Renal cortical epithelial cell (primary cell): ENCODE results near the gene PDGFD. TPM values are rescaled to one million over a fixed set of nuclear protein-coding genes. Genes with fewer than 3 reads are reported as not detected.

Experiments used
- DNase-seq: peaks from one replicate; pipeline ENCODE4 v3.0.0-alpha.2; 2011; ENCODE audit warnings: low read depth
- total RNA-seq: library from RNA; depleted of rRNA; stranded (reverse); fragments of >200 nt; gene quantifications from 2 replicates; pipeline ENCODE4 v1.2.3, GENCODE V29; 2014

The PDGFD gene
- total RNA-seq, 1 donor from 2014 or later = 8.7 TPM

DNA sequence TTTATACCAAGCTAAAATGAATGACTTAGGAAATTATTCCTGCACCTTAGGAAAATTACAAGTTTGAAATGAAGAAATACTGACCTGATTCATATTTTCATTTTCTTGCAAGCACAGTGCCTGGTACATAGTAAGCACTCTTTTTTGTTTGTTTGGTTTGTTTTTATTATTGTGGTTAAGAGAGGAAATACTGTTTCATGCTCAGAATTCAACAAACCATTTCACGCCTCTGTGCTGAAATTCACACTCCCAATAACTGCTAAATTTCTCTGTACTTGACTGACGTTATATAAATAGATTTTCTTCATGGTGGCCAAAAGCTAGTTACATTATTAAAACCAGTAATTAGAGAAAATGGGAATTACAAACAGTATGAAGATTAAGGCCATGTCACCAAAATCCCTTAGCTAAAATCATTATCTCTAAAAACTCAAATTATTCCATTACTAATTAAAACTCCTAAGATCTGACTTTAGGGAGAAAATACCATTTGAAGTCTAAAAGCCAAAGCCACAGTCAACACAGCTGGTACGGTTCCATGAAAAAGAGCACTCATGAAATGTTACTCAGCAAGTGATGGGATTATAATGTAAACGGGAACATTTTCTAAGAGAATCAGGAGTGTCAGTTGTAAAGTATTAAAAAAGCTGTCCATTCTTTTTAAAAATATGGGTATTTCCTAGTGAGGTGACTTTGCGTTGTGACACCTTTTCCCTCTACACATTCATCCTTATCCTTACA, 205.3 kb downstream of the PDGFD start:
- no peak for DNase-seq

DNA sequence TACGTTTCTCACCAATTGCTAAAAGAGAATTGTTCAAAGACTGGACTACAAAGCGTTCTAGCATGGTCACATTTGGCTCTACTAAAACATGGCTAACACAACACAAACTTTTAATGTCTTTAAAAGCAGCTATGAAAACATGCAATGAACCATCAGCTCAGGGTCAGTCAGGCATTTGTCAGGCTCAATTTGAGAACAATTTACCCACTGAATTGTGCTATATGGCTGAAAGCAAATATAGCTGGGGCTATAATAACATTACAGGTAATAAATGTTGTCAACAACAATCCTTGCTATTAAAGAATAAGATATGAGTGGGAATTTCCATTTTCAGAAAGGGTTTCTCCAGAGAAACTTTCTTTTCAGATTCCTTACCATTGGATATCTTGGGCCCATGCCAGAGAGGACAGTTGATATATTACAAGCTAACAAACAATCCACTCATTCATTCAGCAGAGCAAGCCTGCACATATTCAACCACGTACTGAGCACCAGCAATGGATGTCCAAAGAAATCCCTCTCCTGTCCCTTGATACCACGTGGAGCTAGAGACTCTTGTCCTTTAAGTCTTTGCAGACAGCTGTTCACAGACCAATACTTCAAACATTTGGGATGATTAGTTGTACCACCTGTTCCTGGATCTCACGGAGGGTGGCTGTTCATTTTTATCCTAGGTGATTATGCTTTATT, 210.0 kb downstream of the PDGFD start:
- peak; percentile 15 for DNase-seq

DNA sequence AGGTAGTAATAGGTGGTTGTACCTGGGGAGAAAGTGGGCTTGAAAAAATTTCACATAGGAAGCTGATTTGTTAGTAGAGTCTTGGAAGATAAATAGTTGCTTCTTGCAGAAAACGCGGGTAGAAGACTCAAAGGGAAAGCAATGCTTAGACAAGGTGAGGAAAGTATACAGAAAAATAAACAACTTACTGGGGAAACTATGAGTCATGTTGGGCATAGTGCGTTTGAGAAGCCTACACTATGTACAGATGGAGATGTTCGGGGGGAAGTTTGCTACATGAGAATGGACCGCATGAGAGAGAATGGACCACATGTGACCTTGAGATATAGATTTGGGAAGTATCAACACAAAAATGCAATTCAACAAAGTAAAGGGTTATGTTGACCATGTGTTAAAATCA, 214.2 kb downstream of the PDGFD start:
- no peak for DNase-seq

DNA sequence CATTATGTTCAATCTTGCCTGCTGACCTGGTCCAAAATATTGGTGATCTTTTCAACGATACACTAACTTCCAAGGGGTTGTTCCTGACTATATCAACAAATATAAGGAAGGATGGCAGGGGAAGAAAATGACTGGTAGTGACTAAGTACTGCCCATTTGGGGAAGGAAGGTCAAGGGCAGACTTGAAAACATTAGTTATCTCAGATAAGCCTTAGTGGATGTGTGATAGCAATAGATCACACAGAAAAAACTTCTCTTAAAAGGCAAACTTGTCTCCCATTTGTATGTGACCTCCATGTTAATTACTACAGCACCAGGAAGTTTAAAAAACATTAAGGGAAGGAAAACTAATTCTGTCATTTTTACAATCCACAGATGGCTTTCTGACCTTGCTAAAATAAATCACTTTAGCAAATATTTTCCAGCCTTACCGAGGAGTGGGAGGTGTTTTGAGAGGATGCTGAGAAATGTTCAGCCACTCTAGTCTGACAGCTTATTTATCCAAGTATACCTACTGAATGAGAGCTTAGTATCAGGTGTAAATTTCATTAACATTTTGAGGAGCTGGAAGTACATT, 215.7 kb downstream of the PDGFD start:
- DNase-seq = no peak

DNA sequence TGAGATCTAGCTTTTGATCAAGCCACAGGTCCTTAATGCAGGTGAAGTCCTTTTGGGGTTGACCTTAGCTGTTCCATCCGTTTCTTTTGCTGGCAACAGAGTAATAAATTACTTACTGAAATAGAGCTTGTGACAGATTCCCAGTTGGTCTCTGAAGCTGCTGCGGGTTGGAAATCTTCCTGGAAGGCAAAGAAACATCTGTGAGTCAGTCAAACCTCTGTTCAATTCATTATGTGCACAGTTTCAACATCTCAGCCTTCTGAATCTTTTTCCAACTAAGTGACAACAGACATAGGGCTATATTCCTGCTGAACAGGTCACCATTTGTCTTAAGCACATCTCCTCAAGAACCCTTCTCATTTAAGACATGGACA, 216.4 kb downstream of the PDGFD start:
- peak; percentile 63 for DNase-seq

DNA sequence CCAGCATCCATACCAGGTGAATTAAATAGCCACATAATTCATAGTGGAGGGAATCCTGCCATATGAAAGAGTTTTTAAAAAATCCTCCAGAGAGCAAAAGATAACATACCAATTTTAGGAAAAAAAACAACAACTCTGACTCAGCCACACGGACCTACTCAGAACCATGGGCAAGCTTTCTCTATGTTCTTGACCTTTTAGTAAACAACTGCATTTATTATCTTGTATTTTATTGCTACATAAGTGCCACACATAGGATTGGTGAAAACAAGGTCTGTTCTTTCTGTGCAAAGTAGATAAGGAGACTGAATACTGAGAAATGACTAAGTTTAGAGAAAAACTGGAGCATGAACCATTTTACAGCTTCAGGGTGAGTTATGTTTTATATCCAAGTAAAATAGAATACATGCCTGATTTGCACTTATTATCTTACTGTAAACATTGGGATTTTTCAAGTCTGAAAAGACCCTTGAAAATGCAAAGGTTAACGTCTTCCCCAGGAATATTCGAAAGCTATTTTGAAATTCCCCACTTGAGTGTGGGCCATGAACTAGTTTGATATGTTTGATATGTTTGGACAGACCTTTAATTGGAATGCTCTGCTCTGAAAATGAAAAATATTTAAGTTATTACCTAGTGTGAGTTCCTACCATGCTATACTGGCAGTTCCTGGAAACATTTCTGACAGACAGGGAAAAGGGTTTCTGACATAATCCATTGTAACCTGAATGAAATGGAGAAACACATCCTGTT, 217.0 kb downstream of the PDGFD start:
- no peak for DNase-seq

DNA sequence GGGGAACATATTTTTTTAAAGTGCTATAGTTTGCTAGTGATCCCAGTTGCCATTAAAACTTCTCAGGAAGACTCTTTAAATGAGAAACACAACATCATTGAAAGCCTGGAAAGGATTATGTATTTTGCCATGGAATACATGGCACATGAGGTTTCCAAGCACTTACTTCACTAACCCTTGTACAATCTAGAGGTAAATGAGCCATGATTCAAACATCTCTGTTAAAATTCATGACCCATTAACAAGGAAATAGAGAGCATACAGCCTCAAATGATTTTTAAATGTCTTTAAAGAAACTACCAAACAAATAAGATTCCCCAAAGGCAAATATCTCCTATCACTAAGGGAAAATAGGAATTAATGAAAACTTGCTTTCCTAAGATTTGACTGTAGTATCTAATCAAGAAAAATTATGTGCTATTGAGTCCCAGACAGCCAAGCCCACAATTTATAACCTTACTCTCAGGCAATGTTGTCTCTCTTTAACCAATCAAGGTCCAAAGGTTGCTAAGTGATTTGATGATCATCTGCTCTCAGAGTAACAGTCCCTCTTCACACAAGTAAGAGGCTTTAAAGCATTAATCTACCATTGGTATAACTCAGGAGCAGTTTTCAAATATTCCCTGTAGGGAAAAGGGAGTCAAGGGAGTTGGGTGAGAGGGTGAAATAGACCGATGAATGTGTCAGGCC, 219.6 kb downstream of the PDGFD start:
- peak; percentile 81 for DNase-seq

DNA sequence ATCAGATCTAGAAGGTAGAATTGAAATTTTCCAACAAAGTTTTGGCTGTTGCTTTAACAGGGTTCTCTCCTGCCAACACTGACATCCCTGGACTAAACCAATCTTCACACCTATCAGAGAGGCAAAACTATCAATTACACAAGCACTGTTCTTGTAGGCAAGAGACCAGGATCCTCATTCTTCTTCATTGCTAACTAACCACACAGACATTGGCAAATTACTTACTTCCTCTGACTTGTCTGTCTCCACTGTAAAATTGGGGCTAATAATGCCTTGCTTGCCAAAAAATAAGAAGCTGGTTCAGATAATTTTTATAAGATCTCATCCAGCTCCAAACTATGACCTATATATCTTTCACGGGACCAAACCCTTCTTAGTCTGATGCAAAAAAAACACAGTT, 221.3 kb downstream of the PDGFD start:
- DNase-seq = no peak

DNA sequence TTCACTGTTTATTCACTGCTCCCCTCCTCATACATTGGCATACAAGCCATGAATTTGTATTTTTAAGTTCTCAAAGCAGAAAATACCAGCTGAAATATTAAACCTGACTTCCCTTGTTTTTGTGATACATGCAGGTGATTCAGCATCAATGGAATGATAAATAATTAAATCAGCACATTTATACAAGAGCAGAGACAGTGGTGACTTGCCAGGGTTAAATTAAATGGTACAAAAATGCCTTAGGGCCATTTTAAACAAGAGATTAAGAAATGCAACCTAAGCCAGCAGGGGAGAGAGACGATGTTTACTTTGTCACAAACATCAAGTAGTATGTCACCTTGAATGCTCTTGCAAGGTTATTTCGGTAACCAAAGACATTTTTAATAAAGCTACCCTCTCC, 223.4 kb downstream of the PDGFD start:
- peak; percentile 81 for DNase-seq

DNA sequence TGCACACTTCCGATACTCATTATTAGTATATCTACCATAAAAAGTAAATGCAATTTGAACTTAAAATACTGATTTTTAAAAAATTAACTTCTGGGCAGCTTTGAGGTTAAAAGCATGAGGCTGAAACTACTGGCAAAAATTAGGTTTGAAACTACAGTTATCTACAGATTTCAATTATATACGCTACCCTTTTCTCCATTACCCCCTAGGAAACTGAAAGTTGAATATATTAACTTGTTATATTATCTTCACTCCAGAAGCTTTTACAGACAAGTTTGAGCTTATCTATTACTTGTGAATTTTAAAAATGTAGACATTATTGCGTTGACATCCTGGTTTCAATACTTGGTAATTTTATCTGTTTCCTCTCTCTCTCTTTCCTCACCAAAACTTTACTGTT, 224.3 kb downstream of the PDGFD start:
- no peak for DNase-seq

DNA sequence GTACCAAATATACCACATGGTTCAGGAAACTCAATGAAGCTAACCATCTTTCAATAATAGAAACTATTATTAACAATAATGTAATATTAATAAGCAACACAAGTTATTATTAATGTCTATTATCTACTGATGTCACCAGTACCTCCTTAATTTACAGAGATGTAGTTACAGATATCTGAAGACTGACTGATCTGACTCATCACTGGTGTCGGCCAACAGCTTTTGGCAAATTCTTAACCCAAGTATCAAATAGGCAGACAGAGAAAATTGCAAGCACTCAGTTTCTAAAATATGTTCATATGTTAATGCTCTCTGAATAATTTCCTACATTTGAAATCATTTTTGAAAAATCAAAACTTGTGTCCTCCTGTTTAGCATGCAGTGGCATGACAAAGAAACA, 227.9 kb downstream of the PDGFD start:
- no peak for DNase-seq

DNA sequence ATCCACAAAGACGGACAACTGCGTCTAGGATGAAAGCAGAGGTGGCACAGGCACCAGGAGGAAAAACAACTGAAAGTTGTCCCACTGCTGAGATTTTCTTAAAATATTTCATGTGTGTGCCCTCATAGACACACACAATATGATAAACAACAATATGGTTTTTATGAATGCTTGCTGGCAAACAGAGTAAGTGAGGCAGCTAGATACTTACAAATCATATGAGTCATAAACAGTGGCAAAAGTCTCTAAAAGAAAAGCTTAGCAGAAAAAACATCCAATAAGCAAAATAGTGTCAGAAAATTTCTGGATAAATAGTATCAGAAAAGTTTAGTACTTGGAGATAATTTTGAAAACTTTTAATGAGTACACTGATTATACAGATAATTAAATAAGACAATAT, 228.7 kb downstream of the PDGFD start:
- DNase-seq = no peak

DNA sequence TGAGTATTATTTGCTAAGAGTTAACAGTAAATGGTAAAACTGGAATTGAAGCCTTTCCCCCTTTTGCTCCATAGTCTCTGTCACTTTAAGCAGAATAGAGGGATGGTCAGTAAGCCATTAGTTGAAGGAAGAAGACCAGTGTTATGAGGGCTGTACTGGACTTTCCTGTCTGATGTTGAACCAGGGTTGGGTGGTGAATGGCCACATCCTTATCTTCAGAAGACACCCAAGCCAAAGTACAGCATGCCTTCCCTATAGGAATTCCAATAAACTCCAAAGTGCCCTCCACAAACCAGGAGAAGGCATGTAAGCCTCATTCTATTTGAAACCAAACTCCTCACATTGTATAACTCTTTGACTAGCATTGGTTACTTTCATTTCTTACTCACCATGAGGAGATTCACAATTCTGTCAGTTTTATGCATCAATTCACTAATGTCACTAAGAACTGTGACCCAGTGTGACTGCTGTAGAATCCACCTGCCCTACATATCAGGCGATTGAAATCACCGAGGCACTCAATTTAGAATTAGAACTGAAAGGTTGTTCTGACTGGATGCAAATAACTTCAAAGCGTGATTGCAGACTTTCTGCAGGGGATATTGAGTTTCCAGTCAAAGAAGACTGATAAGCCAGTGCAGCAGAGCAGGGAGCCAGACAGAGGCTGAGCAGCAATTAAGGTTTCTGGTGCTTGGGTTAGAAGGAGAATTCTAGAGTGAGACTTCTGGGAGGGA, 234.6 kb downstream of the PDGFD start:
- no peak for DNase-seq

DNA sequence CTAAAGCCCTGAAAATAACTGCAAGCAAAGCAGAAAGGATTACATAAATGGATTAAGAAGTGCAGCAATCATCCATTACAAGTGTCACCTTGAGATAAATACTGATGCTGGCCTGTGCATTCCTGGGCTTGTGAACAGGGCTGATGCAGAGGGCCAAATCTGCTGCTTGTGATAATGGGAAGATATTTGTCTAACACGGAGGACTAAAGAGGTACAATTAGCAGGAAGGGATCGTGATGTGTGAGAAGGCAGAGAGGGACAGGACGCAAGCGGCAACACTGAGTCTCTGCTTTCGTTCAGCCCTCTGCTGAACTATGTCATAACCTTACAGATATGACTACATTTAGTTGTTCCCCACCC, 235.2 kb downstream of the PDGFD start:
- DNase-seq = no peak

DNA sequence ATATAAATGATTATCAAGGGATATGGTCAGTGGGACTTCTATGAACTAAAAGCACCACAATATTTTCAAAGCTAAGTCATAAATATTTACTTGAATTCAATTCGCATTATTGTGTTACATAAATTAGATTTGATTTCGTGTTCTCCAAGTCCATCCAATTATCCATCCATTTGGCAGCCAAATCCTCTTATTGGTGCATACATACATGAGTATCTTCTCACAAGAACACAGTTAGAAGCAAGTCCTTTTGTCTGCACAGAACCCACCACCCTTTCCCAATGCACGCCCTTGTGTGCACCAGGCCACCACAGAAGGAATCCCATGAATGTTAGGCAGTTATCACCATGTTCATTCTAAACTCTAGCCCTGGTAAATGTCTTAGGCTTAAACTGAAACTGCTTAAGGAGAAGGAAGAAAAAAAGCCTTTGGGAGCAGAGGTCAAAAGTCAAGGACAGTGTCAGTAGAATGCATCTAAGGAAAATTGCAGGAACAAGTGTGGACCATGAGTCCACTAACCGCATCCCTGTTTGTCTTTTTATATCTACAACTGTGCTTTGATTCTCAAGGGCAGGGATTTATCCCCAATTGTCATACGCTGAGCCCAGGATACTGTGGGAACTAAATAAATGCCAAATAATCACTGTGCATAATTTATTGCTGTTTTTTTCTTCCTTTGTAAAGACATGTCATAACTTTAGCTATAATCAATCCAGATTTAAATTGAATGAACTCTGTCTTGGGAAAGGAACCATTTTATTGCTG, 235.7 kb downstream of the PDGFD start:
- no peak for DNase-seq

DNA sequence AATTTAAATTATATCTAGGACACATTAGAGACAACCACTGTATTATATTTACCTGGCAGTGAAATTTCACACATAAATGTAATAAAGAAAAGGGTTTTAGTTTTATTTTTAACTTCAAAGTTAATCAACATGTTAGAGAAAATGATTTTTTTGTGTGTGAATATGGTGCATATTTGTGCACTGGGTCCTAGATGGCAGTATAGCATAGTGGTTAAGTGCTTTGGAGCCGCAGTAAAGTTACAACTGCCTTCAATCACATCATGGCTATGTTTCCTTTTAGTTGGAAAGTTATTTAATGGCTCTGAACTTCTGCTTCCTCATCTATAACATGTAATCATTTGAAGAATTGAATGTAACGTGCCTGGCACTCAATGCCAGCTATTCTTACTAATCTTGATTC, 236.4 kb downstream of the PDGFD start:
- DNase-seq = peak; percentile 44

DNA sequence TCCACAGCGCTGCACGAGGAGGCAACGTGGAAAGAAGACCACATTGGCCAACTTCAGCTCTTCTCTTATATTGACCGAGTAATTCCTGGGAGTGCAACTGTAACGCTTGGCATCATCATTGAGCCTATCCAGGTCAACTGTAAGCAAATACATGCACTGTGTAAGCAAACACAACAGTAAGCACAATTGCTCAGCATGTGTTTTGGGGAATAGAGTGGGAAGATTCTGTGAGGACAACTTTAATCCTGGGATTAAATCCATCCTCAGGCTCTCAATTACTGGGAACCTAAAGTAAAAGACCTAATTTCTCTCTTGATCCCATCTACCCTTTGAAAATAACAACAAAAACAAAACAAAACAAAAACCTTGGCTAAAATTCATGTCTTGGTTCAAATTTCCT, 237.0 kb downstream of the PDGFD start:
- DNase-seq = no peak

DNA sequence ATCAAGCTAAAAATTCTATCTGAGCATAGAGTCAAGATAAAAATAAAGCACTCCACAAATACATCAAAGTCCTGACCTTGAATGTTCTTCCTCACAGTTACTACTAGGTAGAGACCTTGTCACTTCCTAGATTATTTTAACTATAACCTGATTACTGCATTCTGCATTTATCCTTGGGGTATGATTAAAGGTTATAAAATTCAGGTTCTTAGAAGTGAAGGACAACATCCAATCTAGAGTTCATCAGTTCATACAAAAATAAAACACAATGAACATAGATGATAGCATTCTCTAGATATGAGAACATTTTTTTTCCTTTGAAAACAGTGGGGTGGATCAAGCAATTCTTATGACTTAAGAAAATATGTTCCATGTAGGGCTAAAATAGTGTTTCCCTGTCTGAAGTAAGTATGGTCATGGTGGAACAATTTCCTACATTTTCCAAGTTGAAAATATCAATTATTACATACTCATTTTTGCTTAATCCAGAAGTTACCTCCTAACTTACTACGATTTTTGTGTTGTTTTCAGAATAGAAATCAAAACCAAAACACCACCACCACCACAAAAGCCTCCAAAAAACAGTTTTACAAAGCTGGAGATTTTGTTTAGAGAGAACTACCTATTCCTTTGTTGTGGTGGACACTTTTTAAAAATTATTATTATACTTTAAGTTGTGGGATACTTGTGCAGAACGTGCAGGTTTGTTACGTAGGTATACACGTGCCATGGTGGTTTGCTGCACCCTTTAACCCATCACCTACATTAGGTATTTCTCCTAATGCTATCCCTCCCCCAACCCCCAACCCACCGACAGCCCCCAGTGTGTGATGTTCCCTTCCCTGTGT, 239.6 kb downstream of the PDGFD start:
- no peak for DNase-seq

DNA sequence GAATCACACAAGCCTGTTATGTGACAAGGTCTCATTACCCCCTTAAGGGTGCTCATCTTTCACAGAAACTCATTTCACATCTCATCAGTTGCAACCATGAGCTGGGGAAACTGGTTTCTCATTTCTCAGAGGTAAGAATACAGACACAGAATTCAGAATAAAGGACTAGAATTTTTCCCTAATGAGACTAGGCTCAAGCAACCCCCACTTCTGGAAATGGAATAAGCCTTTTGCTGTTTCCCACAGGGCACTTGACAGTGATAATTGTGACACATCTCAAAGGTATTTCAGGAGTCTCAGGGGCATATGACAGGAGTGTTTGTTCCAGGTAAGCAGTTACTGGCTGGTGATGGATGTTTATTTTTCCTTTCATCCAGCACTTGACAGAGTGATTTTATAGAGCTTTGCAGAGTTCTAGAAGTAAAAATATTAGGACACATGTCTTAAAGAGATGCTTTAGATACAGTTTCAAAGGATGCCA, 240.5 kb downstream of the PDGFD start:
- peak; percentile 82 for DNase-seq

DNA sequence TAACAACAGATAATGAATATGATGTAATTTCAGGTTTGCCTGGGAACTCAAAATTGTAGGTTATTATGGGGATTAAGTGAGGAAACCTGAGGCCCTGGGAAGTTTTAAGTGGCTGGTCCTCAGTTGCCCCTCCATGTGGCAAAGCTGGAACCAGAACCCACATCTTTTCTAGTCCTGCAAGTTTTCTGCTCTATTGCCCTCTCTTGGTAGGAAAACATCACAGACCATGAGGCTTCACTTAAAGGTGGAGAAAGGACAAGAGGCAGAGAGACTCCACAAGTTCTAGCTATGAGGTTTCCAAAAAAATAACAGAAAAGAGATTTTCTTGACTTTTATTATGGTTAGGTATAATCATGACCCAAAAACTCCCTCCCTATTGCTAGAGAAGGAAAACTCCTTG, 243.0 kb downstream of the PDGFD start:
- DNase-seq = no peak
